AML-193 (cell line): ENCODE data around the gene IRF2BPL.

Source experiments
- DNase-seq, 2 experiments: peaks; one replicate each; lab custom pipeline; 2025; lab: John Stamatoyannopoulos, UW

The IRF2BPL gene

GRCh38 chr14:77028384-77029231, at the start of gene IRF2BPL:
IRF2BPL (minus strand) TSS chr14:77028708; CDS start chr14:77027792, 916 bp downstream.
- DNase-seq = peak; percentile 89 to 93

GRCh38 chr14:77077040-77077439, 48.5 kb upstream of the IRF2BPL start:
- no peak for DNase-seq

GRCh38 chr14:77076113-77076631, 47.7 kb upstream of the IRF2BPL start:
- no peak for DNase-seq

- no peak for DNase-seq
Measured at GRCh38 chr14:77074969-77075368, 46.5 kb upstream of the IRF2BPL start.

- DNase-seq = no peak
Measured at GRCh38 chr14:77071938-77072388, 43.5 kb upstream of the IRF2BPL start.

- no peak for DNase-seq
Measured at GRCh38 chr14:77069551-77069950, 41.0 kb upstream of the IRF2BPL start.

- DNase-seq = no peak
Measured at GRCh38 chr14:77068517-77069200, 40.2 kb upstream of the IRF2BPL start.

- DNase-seq = peak; percentile 16 to 45
Measured at GRCh38 chr14:77067632-77068516, 39.4 kb upstream of the IRF2BPL start.

GRCh38 chr14:77066578-77067172, 38.2 kb upstream of the IRF2BPL start:
- DNase-seq = no peak

GRCh38 chr14:77065851-77066577, 37.5 kb upstream of the IRF2BPL start:
- DNase-seq = no peak

- DNase-seq = no peak
Measured at GRCh38 chr14:77064521-77065178, 36.1 kb upstream of the IRF2BPL start.

GRCh38 chr14:77063571-77064171, 35.2 kb upstream of the IRF2BPL start:
- no peak for DNase-seq

- DNase-seq = no peak
Measured at GRCh38 chr14:77062261-77062660, 33.8 kb upstream of the IRF2BPL start.

- no peak for DNase-seq
Measured at GRCh38 chr14:77061630-77062257, 33.2 kb upstream of the IRF2BPL start.

- peak in 1 of 2 experiments; percentile 17 for DNase-seq
Measured at GRCh38 chr14:77059276-77059915, 30.9 kb upstream of the IRF2BPL start.

- DNase-seq = no peak
Measured at GRCh38 chr14:77058785-77059184, 30.3 kb upstream of the IRF2BPL start.

- DNase-seq = no peak
Measured at GRCh38 chr14:77058117-77058516, 29.6 kb upstream of the IRF2BPL start.

GRCh38 chr14:77055981-77056380, 27.5 kb upstream of the IRF2BPL start:
- DNase-seq = no peak

GRCh38 chr14:77055306-77055705, 26.8 kb upstream of the IRF2BPL start:
- DNase-seq = no peak
